Large intestine (tissue), 12 donors: ENCODE results near the gene SCYGR7. TPM values are rescaled to one million over a fixed set of nuclear protein-coding genes. Genes with fewer than 3 reads are reported as not detected.
A peak's percentile ranks its signal among the peaks of the same experiment; 100 is the strongest.

Experiments used
- DNase-seq, 2 donors: peaks; one replicate each; pipeline versions ENCODE4 v3.0.0 to v3.0.0-alpha.2; 2013
- H3K27ac ChIP-seq: one replicate; pipeline ENCODE4 v1.5.1; 2013; ENCODE audit warnings: low read length
- H3K27me3 ChIP-seq: 2 replicates; pipeline ENCODE4 v1.6.1; 2013; ENCODE audit warnings: low read length; ENCODE audit not compliant: control insufficient read depth, insufficient read depth
- H3K36me3 ChIP-seq: 2 replicates; pipeline ENCODE4 v1.6.1; 2013; ENCODE audit warnings: low read length; ENCODE audit not compliant: control insufficient read depth, insufficient read depth
- H3K4me1 ChIP-seq: one replicate; pipeline ENCODE4 v1.6.1; 2013; ENCODE audit warnings: low read length; ENCODE audit not compliant: control insufficient read depth, insufficient read depth
- H3K4me3 ChIP-seq: one replicate; pipeline ENCODE4 v1.5.1; 2013; ENCODE audit warnings: low read length
- H3K9me3 ChIP-seq: one replicate; pipeline ENCODE4 v1.6.1; 2013; ENCODE audit warnings: mild to moderate bottlenecking, low read depth, low read length, moderate library complexity; ENCODE audit not compliant: control insufficient read depth
- WGBS: methylation state at CpG from one replicate; pipeline ENCODE4 v1.1.5; 2013; ENCODE audit warnings: low lambda C conversion rate; ENCODE audit not compliant: insufficient coverage; 5-methylcytosine and 5-hydroxymethylcytosine counted together
- long read RNA-seq, 11 donors: transcript quantifications; one replicate each; lab custom pipeline, GENCODE V29; 2026
- polyA plus RNA-seq: library from polyadenylated mRNA; unstranded; fragments of 120-200 nt; gene quantifications from one replicate; pipeline ENCODE4 v1.2.1, GENCODE V29; 2013

The SCYGR7 gene
- not detected for polyA plus RNA-seq
- long read RNA-seq, donor 1 = 0 reads
- long read RNA-seq, donor 2 = 0 reads
- long read RNA-seq, donor 3 = 0 reads
- long read RNA-seq, donor 4 = 0 reads
- long read RNA-seq, donor 5 = 0 reads
- long read RNA-seq, donor 6 = 0 reads
- long read RNA-seq, donor 7 = 0 reads
- long read RNA-seq, donor 8 = 0 reads
- long read RNA-seq, donor 9 = 0 reads
- long read RNA-seq, donor 10 = 0 reads
- long read RNA-seq, donor 11 = 0 reads

GRCh38 chr2:227728035-227728434 is at the start of gene SCYGR7:
TSS of gene SCYGR7 (plus strand) at chr2:227728335. CDS start at chr2:227728335, 0 bp downstream.
- peaks cover 5% of the 10 kb centered on the region for H3K4me1 ChIP-seq
- H3K27ac ChIP-seq = no peak within 1 kb of the TSS
- no peak for DNase-seq

GRCh38 chr2:227684258-227684657 is 43.9 kb upstream of the SCYGR7 start:
- Histone ChIP-seq H3K27me3 (no peaks in the 10 kb centered on the region), H3K36me3 (peaks cover 22% of the 10 kb centered on the region), H3K27ac (no peak overlapping the region), H3K4me1 (no peaks in the 10 kb centered on the region), H3K4me3 (no peak overlapping the region), H3K9me3 (no peaks in the 10 kb centered on the region)
- DNase-seq = no peak
- WGBS = no CpG with 5 or more reads among the region's 5 CpGs

More at GRCh38 chr2:227728035-227728434, at the start of gene SCYGR7:
- Histone ChIP-seq H3K9me3 (no peaks in the 10 kb centered on the region), H3K36me3 (no peaks in the 10 kb centered on the region), H3K4me3 (no peak within 1 kb of the TSS), H3K27me3 (no peaks in the 10 kb centered on the region)
- no CpG with 5 or more reads among the region's 5 CpGs for WGBS

GRCh38 chr2:227687189-227687588 is 40.9 kb upstream of the SCYGR7 start:
- Histone ChIP-seq H3K4me3 (no peak overlapping the region), H3K36me3 (peaks cover 25% of the 10 kb centered on the region), H3K9me3 (no peaks in the 10 kb centered on the region), H3K27ac (no peak overlapping the region), H3K27me3 (no peaks in the 10 kb centered on the region), H3K4me1 (no peaks in the 10 kb centered on the region)
- DNase-seq = no peak
- 100% methylated on average over 2 of the region's 3 CpGs for WGBS

GRCh38 chr2:227696990-227697679 is 31.0 kb upstream of the SCYGR7 start:
- peaks cover 30% of the 10 kb centered on the region for H3K36me3 ChIP-seq
- WGBS = no CpG with 5 or more reads among the region's 2 CpGs

GRCh38 chr2:227701556-227701955 is 26.6 kb upstream of the SCYGR7 start:
- no peaks in the 10 kb centered on the region for H3K27me3 ChIP-seq
- no peak overlapping the region for H3K4me3 ChIP-seq
- no peaks in the 10 kb centered on the region for H3K9me3 ChIP-seq
- peaks cover 23% of the 10 kb centered on the region for H3K36me3 ChIP-seq
- H3K4me1 ChIP-seq = peaks cover 35% of the 10 kb centered on the region
- DNase-seq = peak; percentile 40 to 73
- peak overlapping the region; percentile 79 for H3K27ac ChIP-seq
- WGBS = no CpG with 5 or more reads among the region's 3 CpGs

More at GRCh38 chr2:227696990-227697679, 31.0 kb upstream of the SCYGR7 start:
- H3K4me3 ChIP-seq = no peak overlapping the region
- no peak for DNase-seq
- no peak overlapping the region for H3K27ac ChIP-seq
- no peaks in the 10 kb centered on the region for H3K27me3 ChIP-seq
- H3K4me1 ChIP-seq = peaks cover 13% of the 10 kb centered on the region
- H3K9me3 ChIP-seq = no peaks in the 10 kb centered on the region

- no CpG with 5 or more reads among the region's 4 CpGs for WGBS
- H3K4me3 ChIP-seq = no peak overlapping the region
- H3K27me3 ChIP-seq = no peaks in the 10 kb centered on the region
- H3K36me3 ChIP-seq = peaks cover 21% of the 10 kb centered on the region
- no peaks in the 10 kb centered on the region for H3K9me3 ChIP-seq
- peaks cover 42% of the 10 kb centered on the region for H3K4me1 ChIP-seq
- DNase-seq = peak; percentile 29 to 55
- peak overlapping the region; percentile 57 for H3K27ac ChIP-seq
Measured at GRCh38 chr2:227703280-227703732, 24.8 kb upstream of the SCYGR7 start.

- WGBS = 80% methylated on average over 1 of the region's 3 CpGs
- Histone ChIP-seq H3K4me1 (peaks cover 42% of the 10 kb centered on the region), H3K27me3 (no peaks in the 10 kb centered on the region), H3K36me3 (peaks cover 14% of the 10 kb centered on the region), H3K27ac (peak overlapping the region; percentile 57), H3K4me3 (no peak overlapping the region), H3K9me3 (no peaks in the 10 kb centered on the region)
- DNase-seq = no peak
Measured at GRCh38 chr2:227703961-227704360, 24.2 kb upstream of the SCYGR7 start.

GRCh38 chr2:227706859-227707258 is 21.3 kb upstream of the SCYGR7 start:
- WGBS = no CpG with 5 or more reads among the region's 4 CpGs
- no peaks in the 10 kb centered on the region for H3K9me3 ChIP-seq
- H3K4me3 ChIP-seq = no peak overlapping the region
- H3K36me3 ChIP-seq = peaks cover 4% of the 10 kb centered on the region
- no peaks in the 10 kb centered on the region for H3K27me3 ChIP-seq
- peak; percentile 89 to 92 for DNase-seq
- H3K4me1 ChIP-seq = peaks cover 31% of the 10 kb centered on the region
- H3K27ac ChIP-seq = peak overlapping the region; percentile 79

- Histone ChIP-seq H3K36me3 (peaks cover 4% of the 10 kb centered on the region), H3K27ac (peak overlapping the region; percentile 79), H3K27me3 (no peaks in the 10 kb centered on the region), H3K9me3 (no peaks in the 10 kb centered on the region), H3K4me1 (peaks cover 27% of the 10 kb centered on the region), H3K4me3 (no peak overlapping the region)
- no CpG with 5 or more reads among the region's 6 CpGs for WGBS
- no peak for DNase-seq
Measured at GRCh38 chr2:227707390-227707789, 20.7 kb upstream of the SCYGR7 start.

GRCh38 chr2:227710986-227711385 is 17.1 kb upstream of the SCYGR7 start:
- no peaks in the 10 kb centered on the region for H3K36me3 ChIP-seq
- WGBS = no CpG with 5 or more reads among the region's 7 CpGs
- no peak overlapping the region for H3K27ac ChIP-seq
- DNase-seq = no peak
- H3K4me3 ChIP-seq = no peak overlapping the region
- no peaks in the 10 kb centered on the region for H3K27me3 ChIP-seq
- peaks cover 27% of the 10 kb centered on the region for H3K4me1 ChIP-seq
- H3K9me3 ChIP-seq = no peaks in the 10 kb centered on the region
